ENCODE results near the gene MKS1. TPM values are rescaled to one million over a fixed set of nuclear protein-coding genes. Genes with fewer than 3 reads are reported as not detected.
A peak's percentile ranks its signal among the peaks of the same experiment; 100 is the strongest.

The MKS1 gene
- polyA plus RNA-seq, 2 of the 4 experiments (the other 2 are of a cell fraction), result 16.2 to 18.6 TPM

DNA sequence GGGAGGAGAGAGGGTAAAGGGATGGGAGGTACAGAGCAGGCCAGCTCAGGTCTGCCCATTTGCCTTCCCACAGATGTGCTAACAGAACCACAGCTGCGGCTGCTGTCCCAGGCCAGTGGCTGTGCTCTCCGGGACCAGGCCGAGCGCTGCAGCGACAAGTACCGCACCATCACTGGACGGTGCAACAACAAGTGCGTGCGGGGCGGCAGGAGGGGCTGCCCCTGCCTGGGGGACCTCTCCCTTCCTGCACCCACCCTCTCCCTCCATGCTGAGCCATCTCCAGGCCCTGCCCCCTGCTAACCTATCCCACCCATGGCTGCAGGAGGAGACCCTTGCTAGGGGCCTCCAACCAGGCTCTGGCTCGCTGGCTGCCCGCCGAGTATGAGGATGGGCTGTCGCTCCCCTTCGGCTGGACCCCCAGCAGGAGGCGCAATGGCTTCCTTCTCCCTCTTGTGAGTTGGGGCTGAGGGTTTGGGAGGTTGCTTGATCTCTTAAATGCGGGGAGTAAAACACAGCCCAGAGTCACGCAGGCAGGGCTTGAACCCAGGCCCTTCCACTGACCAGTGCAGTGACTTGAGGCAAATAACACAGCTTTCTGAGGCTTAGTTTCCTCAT lies 25.3 kb downstream of the MKS1 start:
- Histone ChIP-seq H3K4me2 (no peak overlapping the region), H3K9me3 (no peaks in the 10 kb centered on the region), H3K27ac (no peak overlapping the region), H3K4me1 (peaks cover 12% of the 10 kb centered on the region; the same call in 2 of the 3 replicates), H3K4me3 (no peak overlapping the region)
- 81% methylated on average over 13 of the region's 18 CpGs for WGBS (ENCODE audit: missing lambda C conversion rate)
- ChIA-PET POLR2A (no interaction called here), CTCF (interaction anchor here (0.7 to 2.5 kb wide), 5 partner anchors 8 to 71 kb away, joined by 3 to 8 read pairs (median 7); partner anchors contain the start of gene MKS1)
- DNase-seq (ENCODE audit: low read depth in 1 of 2, low spot score in 1 of 2) (no peak), FAIRE-seq (no peak), ATAC-seq (peak; percentile 6 to 14; a peak in 4 of 6 replicates)
- TF ChIP-seq MYC (IDR thresholded peaks at IDR 0.05; ENCODE audit: borderline replicate concordance, low read length) (no peak), HDAC2 (IDR thresholded peaks at IDR 0.05) (no peak), PHF8 (IDR thresholded peaks at IDR 0.05; ENCODE audit: borderline replicate concordance, low read depth) (no peak), SREBF2 (IDR thresholded peaks at IDR 0.05) (no peak), POLR2A (IDR thresholded peaks at IDR 0.05; ENCODE audit: low read length) (no peak), FOSB (CRISPR knock-in tag; IDR thresholded peaks at IDR 0.05) (no peak), KDM1A (IDR thresholded peaks at IDR 0.05; ENCODE audit: low read depth) (no peak), HOXB13 (CRISPR knock-in tag; IDR thresholded peaks at IDR 0.05; ENCODE audit: low read depth) (no peak), CHD4 (IDR thresholded peaks at IDR 0.05; ENCODE audit: borderline replicate concordance) (no peak), NR3C1 (IDR thresholded peaks at IDR 0.05) (no peak), TP53 (CRISPR knock-in tag; IDR thresholded peaks at IDR 0.05) (no peak), CHD2 (IDR thresholded peaks at IDR 0.05; ENCODE audit: low read length, partially characterized antibody) (no peak)
- TF ChIP-seq, protein P1, sequence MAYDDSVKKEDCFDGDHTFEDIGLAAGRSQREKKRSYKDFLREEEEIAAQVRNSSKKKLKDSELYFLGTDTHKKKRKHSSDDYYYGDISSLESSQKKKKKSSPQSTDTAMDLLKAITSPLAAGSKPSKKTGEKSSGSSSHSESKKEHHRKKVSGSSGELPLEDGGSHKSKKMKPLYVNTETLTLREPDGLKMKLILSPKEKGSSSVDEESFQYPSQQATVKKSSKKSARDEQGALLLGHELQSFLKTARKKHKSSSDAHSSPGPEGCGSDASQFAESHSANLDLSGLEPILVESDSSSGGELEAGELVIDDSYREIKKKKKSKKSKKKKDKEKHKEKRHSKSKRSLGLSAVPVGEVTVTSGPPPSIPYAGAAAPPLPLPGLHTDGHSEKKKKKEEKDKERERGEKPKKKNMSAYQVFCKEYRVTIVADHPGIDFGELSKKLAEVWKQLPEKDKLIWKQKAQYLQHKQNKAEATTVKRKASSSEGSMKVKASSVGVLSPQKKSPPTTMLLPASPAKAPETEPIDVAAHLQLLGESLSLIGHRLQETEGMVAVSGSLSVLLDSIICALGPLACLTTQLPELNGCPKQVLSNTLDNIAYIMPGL (CRISPR knock-in tag; IDR thresholded peaks at IDR 0.05; ENCODE audit: borderline replicate concordance), result no peak
- TF ChIP-seq, protein P2, sequence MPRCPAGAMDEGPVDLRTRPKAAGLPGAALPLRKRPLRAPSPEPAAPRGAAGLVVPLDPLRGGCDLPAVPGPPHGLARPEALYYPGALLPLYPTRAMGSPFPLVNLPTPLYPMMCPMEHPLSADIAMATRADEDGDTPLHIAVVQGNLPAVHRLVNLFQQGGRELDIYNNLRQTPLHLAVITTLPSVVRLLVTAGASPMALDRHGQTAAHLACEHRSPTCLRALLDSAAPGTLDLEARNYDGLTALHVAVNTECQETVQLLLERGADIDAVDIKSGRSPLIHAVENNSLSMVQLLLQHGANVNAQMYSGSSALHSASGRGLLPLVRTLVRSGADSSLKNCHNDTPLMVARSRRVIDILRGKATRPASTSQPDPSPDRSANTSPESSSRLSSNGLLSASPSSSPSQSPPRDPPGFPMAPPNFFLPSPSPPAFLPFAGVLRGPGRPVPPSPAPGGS (IDR thresholded peaks at IDR 0.05), result no peak

DNA sequence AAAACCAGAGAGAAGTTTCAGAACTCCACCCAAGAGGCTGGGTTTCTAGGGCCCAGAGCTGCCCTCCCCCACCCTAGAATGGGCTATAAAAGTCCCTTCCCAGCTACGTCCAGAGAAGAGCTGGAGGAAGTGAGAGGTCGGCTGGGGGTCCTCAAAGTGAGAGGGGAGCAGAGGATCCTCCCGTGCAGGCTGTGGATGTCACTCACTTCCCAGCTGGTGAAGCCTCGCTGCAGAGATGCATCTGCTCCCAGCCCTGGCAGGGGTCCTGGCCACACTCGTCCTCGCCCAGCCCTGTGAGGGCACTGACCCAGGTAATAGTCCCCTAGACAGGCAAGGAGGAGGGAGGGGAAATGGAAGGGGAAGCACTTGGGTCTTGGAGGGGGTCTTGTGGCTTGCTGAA lies 26.4 kb downstream of the MKS1 start, which contains the start of gene EPX:
Gene EPX, plus strand, starts transcription at position 115 of the 400 bp plus-strand sequence. Its CDS starts 121 bp downstream, at position 236.
- ATAC-seq, result no peak
- no peak for FAIRE-seq
- TF ChIP-seq, protein P3, sequence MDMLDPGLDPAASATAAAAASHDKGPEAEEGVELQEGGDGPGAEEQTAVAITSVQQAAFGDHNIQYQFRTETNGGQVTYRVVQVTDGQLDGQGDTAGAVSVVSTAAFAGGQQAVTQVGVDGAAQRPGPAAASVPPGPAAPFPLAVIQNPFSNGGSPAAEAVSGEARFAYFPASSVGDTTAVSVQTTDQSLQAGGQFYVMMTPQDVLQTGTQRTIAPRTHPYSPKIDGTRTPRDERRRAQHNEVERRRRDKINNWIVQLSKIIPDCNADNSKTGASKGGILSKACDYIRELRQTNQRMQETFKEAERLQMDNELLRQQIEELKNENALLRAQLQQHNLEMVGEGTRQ (IDR thresholded peaks at IDR 0.05), result no peak
- TF ChIP-seq GATA3 (IDR thresholded peaks at IDR 0.05; ENCODE audit: borderline replicate concordance), result no peak
- no peak for TF ChIP-seq ZNF302 (CRISPR knock-in tag; IDR thresholded peaks at IDR 0.05)
- TF ChIP-seq RCOR1 (IDR thresholded peaks at IDR 0.05; ENCODE audit: low read depth, low read length), result no peak
- TF ChIP-seq NR3C1 (IDR thresholded peaks at IDR 0.05), result no peak
- TF ChIP-seq SREBF2 (IDR thresholded peaks at IDR 0.05), result no peak
- no peak for TF ChIP-seq RNF2 (IDR thresholded peaks at IDR 0.05; ENCODE audit: borderline replicate concordance, low read depth)
- TF ChIP-seq, protein P4, sequence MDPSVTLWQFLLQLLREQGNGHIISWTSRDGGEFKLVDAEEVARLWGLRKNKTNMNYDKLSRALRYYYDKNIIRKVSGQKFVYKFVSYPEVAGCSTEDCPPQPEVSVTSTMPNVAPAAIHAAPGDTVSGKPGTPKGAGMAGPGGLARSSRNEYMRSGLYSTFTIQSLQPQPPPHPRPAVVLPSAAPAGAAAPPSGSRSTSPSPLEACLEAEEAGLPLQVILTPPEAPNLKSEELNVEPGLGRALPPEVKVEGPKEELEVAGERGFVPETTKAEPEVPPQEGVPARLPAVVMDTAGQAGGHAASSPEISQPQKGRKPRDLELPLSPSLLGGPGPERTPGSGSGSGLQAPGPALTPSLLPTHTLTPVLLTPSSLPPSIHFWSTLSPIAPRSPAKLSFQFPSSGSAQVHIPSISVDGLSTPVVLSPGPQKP (IDR thresholded peaks at IDR 0.05; ENCODE audit: low read depth, low read length), result no peak
- no peak for TF ChIP-seq ZSCAN20 (CRISPR knock-in tag; IDR thresholded peaks at IDR 0.05)
- TF ChIP-seq JUN (IDR thresholded peaks at IDR 0.05), result no peak
- no peak for TF ChIP-seq FOSB (CRISPR knock-in tag; IDR thresholded peaks at IDR 0.05)
- no peak for TF ChIP-seq TP53 (CRISPR knock-in tag; IDR thresholded peaks at IDR 0.05)
- TF ChIP-seq, protein P5, sequence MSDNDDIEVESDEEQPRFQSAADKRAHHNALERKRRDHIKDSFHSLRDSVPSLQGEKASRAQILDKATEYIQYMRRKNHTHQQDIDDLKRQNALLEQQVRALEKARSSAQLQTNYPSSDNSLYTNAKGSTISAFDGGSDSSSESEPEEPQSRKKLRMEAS (IDR thresholded peaks at IDR 0.05), result no peak
- TF ChIP-seq SMC3 (IDR thresholded peaks at IDR 0.05), result no peak
- no peak for TF ChIP-seq ZC3H11A (IDR thresholded peaks at IDR 0.05)
- TF ChIP-seq, protein P6, sequence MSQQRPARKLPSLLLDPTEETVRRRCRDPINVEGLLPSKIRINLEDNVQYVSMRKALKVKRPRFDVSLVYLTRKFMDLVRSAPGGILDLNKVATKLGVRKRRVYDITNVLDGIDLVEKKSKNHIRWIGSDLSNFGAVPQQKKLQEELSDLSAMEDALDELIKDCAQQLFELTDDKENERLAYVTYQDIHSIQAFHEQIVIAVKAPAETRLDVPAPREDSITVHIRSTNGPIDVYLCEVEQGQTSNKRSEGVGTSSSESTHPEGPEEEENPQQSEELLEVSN (IDR thresholded peaks at IDR 0.05; ENCODE audit: borderline replicate concordance, low read depth), result no peak
- no peak for TF ChIP-seq POLR2A (IDR thresholded peaks at IDR 0.05; ENCODE audit: low read length)
- no peak for DNase-seq (ENCODE audit: low read depth in 1 of 2, low spot score in 1 of 2)
- ChIA-PET POLR2A (no interaction called here), CTCF (interaction anchor here (6.1 kb wide), 1 partner anchor 8 kb away, joined by 55 read pairs; no protein-coding TSS in a partner anchor)
- Histone ChIP-seq H3K4me1 (peaks cover 12% of the 10 kb centered on the region; the same call in 2 of the 3 replicates), H3K9me3 (no peaks in the 10 kb centered on the region), H3K4me3 (no peak within 1 kb of the TSS), H3K27ac (no peak within 1 kb of the TSS), H3K4me2 (no peak within 1 kb of the TSS)
- WGBS (ENCODE audit: missing lambda C conversion rate), result 22% methylated on average over 6 of the region's 6 CpGs
